Panc1 (cell line): ENCODE data around the gene PCDHGA6. TPM values are rescaled to one million over a fixed set of nuclear protein-coding genes. Genes with fewer than 3 reads are reported as not detected.
A peak's percentile ranks its signal among the peaks of the same experiment; 100 is the strongest.

ENCODE experiments used
- ATAC-seq: fragments of 200-7000 bp; cut with Tn5 transposase; 2 replicates; pipeline ENCODE4 v1.9.1; 2020; ENCODE audit warnings: mild to moderate bottlenecking, moderate library complexity
- BruUV-seq: library from RNA; stranded (reverse); fragments of 400-500 nt; replicated peaks from 2 replicates; lab custom pipeline; 2021; lab: Mats Ljungman, UMichigan
- CTCF ChIA-PET: fragments of 300-600 bp; sonication (Branson Sonifier 250); formaldehyde crosslinking; loops from one replicate; lab custom pipeline; 2022; ENCODE audit warnings: antibody characterized with exemption; lab: Charles Lee
- POLR2A ChIA-PET: fragments of 300-600 bp; sonication (Branson Sonifier 250); formaldehyde crosslinking; loops from one replicate; lab custom pipeline; 2022; ENCODE audit warnings: antibody characterized with exemption; lab: Charles Lee
- DNase-seq: peaks from one replicate; pipeline ENCODE4 v3.0.0-alpha.2; 2010; ENCODE audit warnings: low read depth, low spot score
- H3K27ac ChIP-seq: 2 replicates; pipeline ENCODE4 v1.5.1; 2011; ENCODE audit warnings: mild to moderate bottlenecking, low read length, inconsistent platforms
- H3K27me3 ChIP-seq: fragments of 200-500 bp; sonication (Bioruptor generic); 2 replicates; pipeline ENCODE4 v1.6.0; 2014; ENCODE audit warnings: low read length, inconsistent platforms; ENCODE audit not compliant: control insufficient read depth, insufficient read depth
- H3K36me3 ChIP-seq: fragments of 200-500 bp; sonication (Bioruptor generic); 2 replicates; pipeline ENCODE4 v1.5.1; 2014; ENCODE audit warnings: inconsistent platforms, mild to moderate bottlenecking, low read length, moderate library complexity; ENCODE audit not compliant: control insufficient read depth, insufficient read depth
- H3K4me1 ChIP-seq: 2 replicates; pipeline ENCODE4 v1.5.1; 2011; ENCODE audit warnings: inconsistent platforms, mild to moderate bottlenecking, low read length, moderate library complexity; ENCODE audit not compliant: control insufficient read depth, insufficient read depth
- H3K4me3 ChIP-seq, 2 experiments: 2 replicates each; pipeline ENCODE4 v1.5.1; 2011 to 2012; ENCODE audit warnings: low read depth in 2 of 2, low read length in 2 of 2, mild to moderate bottlenecking in 2 of 2, inconsistent platforms in 1 of 2, moderate library complexity in 1 of 2
- H3K9me3 ChIP-seq: fragments of 200-500 bp; sonication (Bioruptor generic); 2 replicates; pipeline ENCODE4 v1.5.1; 2014; ENCODE audit warnings: low read depth, mild to moderate bottlenecking, inconsistent platforms, low read length, moderate library complexity; ENCODE audit not compliant: control insufficient read depth, insufficient read depth
- CTCF ChIP-seq: fragments of 450-650 bp; IDR thresholded peaks from 2 replicates; pipeline ENCODE4 v1.5.1; 2017; ENCODE audit warnings: mild to moderate bottlenecking
- POLR2AphosphoS5 ChIP-seq: IDR thresholded peaks from 2 replicates; pipeline ENCODE4 v1.6.1; 2012; ENCODE audit warnings: mild to moderate bottlenecking, low read depth, low read length, moderate library complexity
- REST ChIP-seq, 2 experiments: IDR thresholded peaks; 2 replicates each; pipeline ENCODE4 v1.6.1; 2011 to 2012; ENCODE audit warnings: low read depth in 2 of 2, control low read depth in 1 of 2, low read length in 1 of 2, mild to moderate bottlenecking in 1 of 2, moderate library complexity in 1 of 2; ENCODE audit not compliant: insufficient read depth in 1 of 2
- SIN3A ChIP-seq: IDR thresholded peaks from 2 replicates; pipeline ENCODE4 v1.6.1; 2012; ENCODE audit warnings: low read depth, mild to moderate bottlenecking, low read length, moderate library complexity, borderline replicate concordance; ENCODE audit not compliant: insufficient read depth
- TCF7L2 ChIP-seq: IDR thresholded peaks from 2 replicates; pipeline ENCODE4 v1.6.1; 2011; ENCODE audit warnings: mild to moderate bottlenecking, low read depth, low read length, inconsistent platforms
- in situ Hi-C: cut with HindIII; loops from 2 replicates; pipeline ENCODE4 v1.10.0; 2016; ENCODE audit warnings: low sequenced_read_pairs, low pct_unique_long_range_greater_than_20kb
- intact Hi-C: fragments of 100-400 bp; cut with micrococcal nuclease; formaldehyde crosslinking; loops from one replicate; pipeline ENCODE4 v1.10.0; 2022; ENCODE audit not compliant: unreplicated experiment
- total RNA-seq: library from RNA; stranded (reverse); gene quantifications from one replicate; pipeline ENCODE4 v1.2.1, GENCODE V29; 2021; ENCODE audit not compliant: unreplicated experiment

PCDHGA6 gene
- total RNA-seq, 1 experiment from 2014 or later, result 0.59 TPM

- peak; percentile 85 for ATAC-seq
- H3K36me3 ChIP-seq, result no peaks in the 10 kb centered on the region
- ChIA-PET POLR2A (no interaction called here), CTCF (interaction anchor here (0.6 to 1.0 kb wide), 4 partner anchors 53 to 266 kb away, joined by 3 to 6 read pairs (median 3); partner anchors contain the start of genes PCDHB14, PCDHB2, PCDHGA10 and PCDHGB7)
- in situ Hi-C loops, result no loop called here
- H3K4me3 ChIP-seq, result peak within 1 kb of the TSS; percentile 41 to 82
- no peaks in the 10 kb centered on the region for H3K4me1 ChIP-seq
- TF ChIP-seq SIN3A (no peak), TCF7L2 (no peak), CTCF (peak; percentile 75), REST (IDR thresholded peaks at IDR 0.05; ENCODE audit: insufficient read depth in 1 of 2, low read depth in 2 of 2, low read length in 1 of 2) (no peak), POLR2AphosphoS5 (no peak)
- no peak within 1 kb of the TSS for H3K27ac ChIP-seq
- TSS peak; percentile 59 for BruUV-seq
- intact Hi-C loops, result loop anchor here (2.0 to 10.0 kb wide), 3 partner anchors 55 to 203 kb away; partner anchors contain the start of genes PCDHGA10 and PCDHGB7
- peaks cover 13% of the 10 kb centered on the region; the same call in 1 of the 2 replicates for H3K9me3 ChIP-seq
- no peaks in the 10 kb centered on the region for H3K27me3 ChIP-seq
- peak; percentile 39 for DNase-seq
Observed at GRCh38 chr5:141359790-141360426, 13.8 kb upstream of the PCDHGA6 start, which contains the start of gene PCDHGB2. Gene PCDHGB2 (plus strand): TSS chr5:141359994. CDS start chr5:141360136, 142 bp downstream.

- in situ Hi-C loops (no loop called here), intact Hi-C loops (loop anchor here (10.0 kb wide), 1 partner anchor 54 kb away; the partner anchor contains the start of genes PCDHGA10 and PCDHGB7)
- ATAC-seq (no peak), DNase-seq (no peak)
- Histone ChIP-seq H3K27me3 (no peaks in the 10 kb centered on the region), H3K4me1 (no peaks in the 10 kb centered on the region), H3K36me3 (no peaks in the 10 kb centered on the region), H3K27ac (no peak overlapping the region), H3K9me3 (peaks cover 13% of the 10 kb centered on the region; the same call in 1 of the 2 replicates), H3K4me3 (peak overlapping the region in 1 of 2 experiments; percentile 82; a peak in 3 of 4 replicates)
- ChIA-PET POLR2A (no interaction called here), CTCF (interaction anchor here (0.6 to 1.0 kb wide), 3 partner anchors 52 to 137 kb away, joined by 3 to 6 read pairs (median 3); partner anchors contain the start of genes PCDHB14, PCDHGA10 and PCDHGB7)
- TF ChIP-seq SIN3A (no peak), POLR2AphosphoS5 (no peak), TCF7L2 (no peak), CTCF (no peak), REST (IDR thresholded peaks at IDR 0.05; ENCODE audit: insufficient read depth in 1 of 2, low read depth in 2 of 2, low read length in 1 of 2) (no peak)
- no TSS peak for BruUV-seq
Observed at GRCh38 chr5:141360685-141361084, 13.0 kb upstream of the PCDHGA6 start.
